Measurements from ENCODE around the gene DNAJC30. TPM values are rescaled to one million over a fixed set of nuclear protein-coding genes. Genes with fewer than 3 reads are reported as not detected.

The DNAJC30 gene
- total RNA-seq, 1 donor from 2014 or later: 9.5 TPM

DNA sequence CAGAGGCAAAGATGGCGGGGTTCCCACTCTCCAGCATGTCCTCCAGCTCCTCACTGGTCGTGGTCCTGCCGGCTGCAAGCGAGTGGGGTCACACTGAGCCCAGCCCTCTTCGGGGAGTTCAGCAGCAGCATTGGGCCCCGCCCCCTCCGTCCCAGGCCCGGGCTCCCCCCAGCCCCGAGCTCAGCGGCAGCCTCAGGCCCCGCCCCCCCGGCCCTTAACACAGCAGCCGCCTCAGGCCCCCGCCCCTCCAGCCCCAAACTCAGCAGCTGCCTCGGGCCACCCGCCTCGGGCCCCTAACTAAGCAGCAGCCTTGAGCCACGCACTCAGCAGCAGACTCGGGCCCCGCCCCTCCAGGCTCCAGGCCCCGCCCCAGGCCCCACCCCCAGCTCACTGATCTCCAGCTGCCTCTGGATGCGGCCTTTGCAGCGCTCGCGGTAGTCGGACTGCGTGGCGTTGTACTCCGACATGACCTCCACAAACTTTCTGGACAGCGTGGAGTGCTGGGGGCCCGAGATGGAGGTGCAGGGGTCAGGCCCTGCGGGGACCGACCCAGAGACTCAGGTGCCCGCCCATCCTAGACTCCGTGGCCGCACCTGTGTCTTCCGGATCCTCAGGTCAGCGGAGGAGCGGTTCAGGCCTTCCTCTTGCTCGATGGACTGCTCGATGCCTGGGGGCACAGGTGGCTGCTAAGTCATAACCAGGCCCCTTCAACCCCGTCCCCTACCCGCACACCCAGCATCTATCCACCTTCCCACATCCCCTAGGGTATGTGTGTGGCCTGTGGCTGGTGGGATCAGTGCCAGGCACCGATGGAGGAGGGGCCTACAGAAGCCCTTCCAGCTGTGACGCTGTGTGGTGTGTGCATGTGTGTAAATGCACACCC is 20.7 kb upstream of the DNAJC30 start:
- Mint-ChIP-seq H3K4me1 (ENCODE audit: low read depth) (peaks cover 43% of the 10 kb centered on the region), H3K27me3 (ENCODE audit: low read depth) (no peaks in the 10 kb centered on the region), H3K4me3 (ENCODE audit: unreplicated experiment) (no peak overlapping the region), H3K36me3 (ENCODE audit: low read depth) (peaks cover 16% of the 10 kb centered on the region), H3K9me3 (ENCODE audit: low read depth) (no peaks in the 10 kb centered on the region), H3K27ac (ENCODE audit: unreplicated experiment) (peak overlapping the region; percentile 89)
- no peak for TF ChIP-seq CTCF (IDR thresholded peaks at IDR 0.05)
- DNase-seq (ENCODE audit: low spot score): no peak

DNA sequence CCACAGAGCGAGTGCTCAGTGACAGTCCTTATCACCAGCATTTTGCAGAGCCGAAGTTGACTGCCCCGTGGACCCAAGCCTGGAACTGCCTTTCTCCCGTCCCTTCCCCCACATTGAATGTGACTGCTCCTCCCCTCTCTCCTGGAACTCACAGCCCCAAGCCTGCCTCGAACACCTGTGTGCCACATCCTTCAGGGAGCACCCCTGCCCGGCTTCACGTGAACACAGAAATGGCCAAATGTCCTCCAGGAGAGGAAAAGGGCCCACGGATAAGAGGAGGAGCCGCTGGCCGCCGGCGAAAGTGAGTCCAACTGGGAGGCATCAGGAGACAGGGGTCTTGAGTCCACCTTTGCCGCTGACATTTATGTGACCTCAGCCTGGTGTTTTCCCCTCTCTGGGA is 20.0 kb upstream of the DNAJC30 start:
- no peaks in the 10 kb centered on the region for H3K27me3 Mint-ChIP-seq (ENCODE audit: low read depth)
- no peaks in the 10 kb centered on the region for H3K9me3 Mint-ChIP-seq (ENCODE audit: low read depth)
- no peak for TF ChIP-seq CTCF (IDR thresholded peaks at IDR 0.05)
- peaks cover 14% of the 10 kb centered on the region for H3K36me3 Mint-ChIP-seq (ENCODE audit: low read depth)
- H3K4me1 Mint-ChIP-seq (ENCODE audit: low read depth): peaks cover 40% of the 10 kb centered on the region
- H3K27ac Mint-ChIP-seq (ENCODE audit: unreplicated experiment): peak overlapping the region; percentile 27
- DNase-seq (ENCODE audit: low spot score): no peak
- no peak overlapping the region for H3K4me3 Mint-ChIP-seq (ENCODE audit: unreplicated experiment)

GRCh38 chr7:73702665-73703064 is 19.4 kb upstream of the DNAJC30 start:
- peaks cover 14% of the 10 kb centered on the region for H3K36me3 Mint-ChIP-seq (ENCODE audit: low read depth)
- TF ChIP-seq CTCF (IDR thresholded peaks at IDR 0.05): no peak
- peaks cover 38% of the 10 kb centered on the region for H3K4me1 Mint-ChIP-seq (ENCODE audit: low read depth)
- no peaks in the 10 kb centered on the region for H3K9me3 Mint-ChIP-seq (ENCODE audit: low read depth)
- no peaks in the 10 kb centered on the region for H3K27me3 Mint-ChIP-seq (ENCODE audit: low read depth)
- no peak overlapping the region for H3K27ac Mint-ChIP-seq (ENCODE audit: unreplicated experiment)
- no peak for DNase-seq (ENCODE audit: low spot score)
- H3K4me3 Mint-ChIP-seq (ENCODE audit: unreplicated experiment): no peak overlapping the region

- DNase-seq (ENCODE audit: low spot score): no peak
- H3K36me3 Mint-ChIP-seq (ENCODE audit: low read depth): peaks cover 16% of the 10 kb centered on the region
- no peak overlapping the region for H3K4me3 Mint-ChIP-seq (ENCODE audit: unreplicated experiment)
- H3K27ac Mint-ChIP-seq (ENCODE audit: unreplicated experiment): no peak overlapping the region
- H3K9me3 Mint-ChIP-seq (ENCODE audit: low read depth): no peaks in the 10 kb centered on the region
- no peak for TF ChIP-seq CTCF (IDR thresholded peaks at IDR 0.05)
- H3K27me3 Mint-ChIP-seq (ENCODE audit: low read depth): no peaks in the 10 kb centered on the region
- peaks cover 34% of the 10 kb centered on the region for H3K4me1 Mint-ChIP-seq (ENCODE audit: low read depth)
Measured at GRCh38 chr7:73702226-73702625, 19.0 kb upstream of the DNAJC30 start.

GRCh38 chr7:73701357-73701995 is 18.2 kb upstream of the DNAJC30 start:
- Mint-ChIP-seq H3K36me3 (ENCODE audit: low read depth) (peaks cover 19% of the 10 kb centered on the region), H3K9me3 (ENCODE audit: low read depth) (no peaks in the 10 kb centered on the region), H3K4me3 (ENCODE audit: unreplicated experiment) (no peak overlapping the region), H3K4me1 (ENCODE audit: low read depth) (peaks cover 26% of the 10 kb centered on the region), H3K27me3 (ENCODE audit: low read depth) (no peaks in the 10 kb centered on the region), H3K27ac (ENCODE audit: unreplicated experiment) (no peak overlapping the region)
- no peak for DNase-seq (ENCODE audit: low spot score)
- TF ChIP-seq CTCF (IDR thresholded peaks at IDR 0.05): peak; percentile 77
